NCI-H446 treated with DMSO at 0.1 percent for 48 hours (cell line): ENCODE measurements around the gene PSPN.
"Not testable (repeated sequence)": the region's sequence is repeated elsewhere in the genome, so short reads cannot be mapped to it uniquely, and the experiment has no call there.

Experiments used
- DNase-seq: peaks from one replicate; lab custom pipeline; 2025; lab: John Stamatoyannopoulos, UW

PSPN gene

DNA sequence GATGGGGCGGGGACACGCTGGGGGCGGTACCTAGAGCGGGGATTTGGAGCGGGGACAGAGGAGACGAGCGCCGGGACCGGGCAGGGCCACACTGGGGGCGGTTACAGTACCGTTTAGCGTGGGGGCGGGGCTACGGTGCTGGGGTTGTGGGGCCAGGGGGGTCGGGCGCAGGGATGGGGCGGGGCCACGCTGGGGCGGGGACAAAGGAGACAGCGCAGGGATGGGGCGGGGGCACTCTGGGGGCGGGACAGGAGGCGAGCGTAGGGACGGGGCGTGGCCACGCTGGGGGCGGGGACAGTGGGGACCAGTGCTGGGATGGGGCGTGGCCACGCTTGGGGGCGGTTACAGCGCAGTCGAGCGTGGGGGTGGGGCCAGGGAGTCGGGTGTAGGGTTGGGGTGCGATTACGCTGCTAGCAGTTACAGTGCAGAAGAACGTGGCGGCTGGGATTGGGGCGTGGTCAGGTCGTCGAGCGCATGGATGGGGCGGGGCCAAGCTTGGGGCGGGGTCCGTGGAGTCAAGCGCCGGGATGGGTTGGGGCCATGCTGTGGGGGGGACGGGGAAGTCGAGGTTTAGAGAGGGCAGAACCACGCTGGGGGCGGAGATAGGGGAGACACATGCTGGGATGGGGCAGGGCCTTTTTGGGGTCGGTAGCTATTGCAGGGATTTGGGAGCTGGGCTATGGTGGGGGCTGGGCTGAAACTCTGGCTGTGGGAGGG, 2.5 kb downstream of the PSPN start:
- DNase-seq, result peak; percentile 97

DNA sequence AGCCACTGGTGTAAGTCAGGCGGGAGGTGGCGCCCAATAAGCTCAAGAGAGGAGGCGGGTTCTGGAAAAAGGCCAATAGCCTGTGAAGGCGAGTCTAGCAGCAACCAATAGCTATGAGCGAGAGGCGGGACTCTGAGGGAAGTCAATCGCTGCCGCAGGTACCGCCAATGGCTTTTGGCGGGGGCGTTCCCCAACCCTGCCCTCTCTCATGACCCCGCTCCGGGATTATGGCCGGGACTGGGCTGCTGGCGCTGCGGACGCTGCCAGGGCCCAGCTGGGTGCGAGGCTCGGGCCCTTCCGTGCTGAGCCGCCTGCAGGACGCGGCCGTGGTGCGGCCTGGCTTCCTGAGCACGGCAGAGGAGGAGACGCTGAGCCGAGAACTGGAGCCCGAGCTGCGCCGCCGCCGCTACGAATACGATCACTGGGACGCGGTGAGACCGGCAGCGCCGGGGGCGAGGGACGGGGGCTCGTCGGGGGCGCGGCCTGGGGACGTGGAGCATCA, 3.1 kb downstream of the PSPN start, which contains the start of gene ALKBH7:
ALKBH7 (plus strand) TSS at position 201 of the 502 bp plus-strand sequence; CDS start at position 228, 27 bp downstream.
- peak; percentile 100 for DNase-seq

DNA sequence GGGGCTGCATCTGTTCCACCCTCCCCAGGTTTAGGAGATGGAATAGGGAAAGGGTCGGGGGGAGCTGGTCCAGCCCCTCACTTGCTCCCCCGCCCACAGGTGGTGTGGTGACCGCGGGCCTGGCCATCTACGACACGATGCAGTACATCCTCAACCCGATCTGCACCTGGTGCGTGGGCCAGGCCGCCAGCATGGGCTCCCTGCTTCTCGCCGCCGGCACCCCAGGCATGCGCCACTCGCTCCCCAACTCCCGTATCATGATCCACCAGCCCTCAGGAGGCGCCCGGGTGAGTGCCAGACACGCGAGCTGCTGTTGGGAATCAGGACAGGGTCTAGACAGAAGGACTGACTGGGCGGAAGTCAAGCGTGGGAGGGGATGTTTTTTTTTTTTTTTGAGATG, 11.4 kb downstream of the PSPN start:
- DNase-seq, result no peak

DNA sequence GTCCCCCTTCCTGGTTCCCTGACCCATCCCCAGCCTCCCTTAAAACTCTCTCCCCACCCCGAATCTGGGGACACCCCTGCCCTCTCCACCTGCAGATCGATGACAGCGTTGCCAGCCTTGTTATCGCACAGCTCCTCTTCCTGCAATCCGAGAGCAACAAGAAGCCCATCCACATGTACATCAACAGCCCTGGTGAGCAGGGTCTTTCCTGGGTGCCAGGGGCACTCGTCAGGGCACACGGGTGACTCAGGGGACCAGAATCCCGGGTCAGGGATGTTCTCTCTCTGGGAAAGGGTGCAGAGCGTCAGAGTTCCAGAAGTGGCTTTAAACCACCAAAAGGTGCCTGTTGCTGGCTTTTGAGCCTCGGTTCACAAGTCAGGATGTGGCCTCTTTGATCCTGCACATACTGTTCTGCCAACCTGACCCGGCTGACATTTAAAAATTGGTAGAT, 13.4 kb downstream of the PSPN start:
- no peak for DNase-seq

DNA sequence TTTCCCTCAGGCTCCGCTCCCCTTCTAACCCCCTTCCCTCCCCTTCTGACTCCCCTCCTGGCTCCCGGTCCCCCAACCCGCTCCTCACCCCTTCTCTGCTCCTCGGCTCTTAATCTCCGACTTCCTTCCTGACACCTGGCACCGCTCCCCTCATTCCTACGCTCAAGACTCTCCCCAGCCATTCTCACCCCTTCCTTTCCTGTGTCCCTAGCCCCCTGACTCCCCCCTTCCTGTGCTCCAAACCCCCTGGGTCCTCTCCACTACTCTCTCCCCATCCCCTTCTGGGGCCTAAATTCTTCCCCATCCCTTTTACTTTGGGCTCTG, 13.7 kb downstream of the PSPN start:
- DNase-seq, result no peak

DNA sequence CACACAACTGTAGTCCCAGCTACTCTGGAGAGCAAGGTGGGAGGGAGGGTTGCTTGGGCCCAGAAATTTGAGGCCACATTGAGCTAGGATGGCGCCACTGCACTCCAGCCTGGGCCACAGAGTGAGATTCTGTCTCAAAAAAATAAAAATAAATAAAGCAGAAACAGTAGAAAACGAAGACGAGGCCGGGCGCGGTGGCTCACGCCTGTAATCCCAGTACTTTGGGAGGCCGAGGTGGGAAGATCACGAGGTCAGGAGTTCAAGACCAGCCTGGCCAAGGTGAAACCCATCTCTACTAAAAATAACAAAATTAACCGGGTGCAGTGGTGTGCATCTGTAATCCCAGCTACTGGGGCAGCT, 14.9 kb downstream of the PSPN start:
- DNase-seq, result not testable (repeated sequence)

DNA sequence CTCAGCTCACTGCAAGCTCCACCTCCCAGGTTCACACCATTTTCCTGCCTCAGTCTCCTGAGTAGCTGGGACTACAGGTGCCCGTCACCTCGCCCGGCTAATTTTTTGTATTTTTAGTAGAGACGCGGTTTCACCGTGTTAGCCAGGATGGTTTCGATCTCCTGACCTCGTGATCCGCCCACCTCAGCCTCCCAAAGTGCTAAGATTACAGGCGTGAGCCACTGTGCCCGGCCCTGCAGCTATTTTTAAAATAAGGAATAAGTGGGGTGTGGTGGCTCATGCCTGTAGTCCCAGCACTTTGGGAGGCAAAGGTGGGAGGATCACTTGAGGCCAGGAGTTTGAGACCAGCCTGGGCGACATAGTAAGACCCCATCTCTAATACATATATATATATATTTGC, 15.3 kb downstream of the PSPN start:
- DNase-seq, result not testable (repeated sequence)

DNA sequence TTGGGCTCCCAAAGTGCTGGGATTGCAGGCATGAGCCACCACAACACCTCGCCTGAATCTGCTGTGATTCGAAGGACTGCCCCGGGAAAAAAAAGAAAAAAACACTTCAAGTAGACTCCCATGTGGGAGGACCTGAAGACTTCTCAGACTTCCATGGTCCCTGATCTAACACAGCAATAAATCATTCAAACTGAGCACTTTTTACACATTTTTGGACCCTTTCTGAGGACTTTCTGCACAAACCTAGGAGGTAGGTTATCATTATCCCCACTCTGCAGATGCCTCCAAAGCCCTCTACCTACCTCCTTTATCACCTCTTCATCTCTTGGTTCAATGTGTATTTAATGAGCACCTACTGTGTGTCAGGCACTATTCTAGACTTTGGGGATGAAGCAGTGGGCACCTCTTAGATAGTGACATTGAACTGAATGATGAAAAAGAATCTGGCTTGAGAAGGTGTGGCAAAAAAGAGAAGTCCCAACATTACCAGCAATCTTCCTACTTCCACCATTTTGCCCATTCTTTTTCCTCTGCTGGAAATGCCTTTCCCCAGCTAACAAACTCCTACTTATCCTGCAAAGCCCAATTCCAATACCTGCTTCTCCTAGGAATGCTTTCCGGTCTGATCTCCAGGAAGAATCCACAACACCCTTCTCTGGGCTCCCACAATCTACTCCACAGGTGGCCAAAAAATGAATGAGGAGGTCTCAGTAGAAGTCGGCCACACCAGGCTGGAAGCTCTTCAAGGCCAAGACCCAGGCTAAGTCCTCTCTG, 16.0 kb downstream of the PSPN start:
- no peak for DNase-seq

DNA sequence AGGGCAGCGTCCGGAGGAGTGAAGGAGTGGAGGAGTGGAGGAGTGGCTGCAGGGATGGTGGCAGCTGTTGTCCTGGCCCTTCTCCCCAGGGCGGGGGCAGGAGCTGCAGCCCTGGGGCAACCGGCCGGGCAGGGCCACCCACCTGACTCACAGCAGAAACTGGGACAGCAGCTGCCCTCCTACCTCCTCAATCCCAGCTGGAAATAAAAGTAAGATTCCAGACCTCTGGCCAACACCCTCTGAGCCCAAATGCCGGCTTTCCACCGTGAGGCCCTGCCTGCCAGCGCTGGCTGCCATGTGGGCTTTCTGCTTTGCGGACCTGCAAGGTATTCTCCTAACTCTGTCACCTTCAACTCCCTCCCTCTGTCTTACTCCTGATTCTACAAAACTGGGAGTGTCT, 17.7 kb downstream of the PSPN start:
- no peak for DNase-seq

DNA sequence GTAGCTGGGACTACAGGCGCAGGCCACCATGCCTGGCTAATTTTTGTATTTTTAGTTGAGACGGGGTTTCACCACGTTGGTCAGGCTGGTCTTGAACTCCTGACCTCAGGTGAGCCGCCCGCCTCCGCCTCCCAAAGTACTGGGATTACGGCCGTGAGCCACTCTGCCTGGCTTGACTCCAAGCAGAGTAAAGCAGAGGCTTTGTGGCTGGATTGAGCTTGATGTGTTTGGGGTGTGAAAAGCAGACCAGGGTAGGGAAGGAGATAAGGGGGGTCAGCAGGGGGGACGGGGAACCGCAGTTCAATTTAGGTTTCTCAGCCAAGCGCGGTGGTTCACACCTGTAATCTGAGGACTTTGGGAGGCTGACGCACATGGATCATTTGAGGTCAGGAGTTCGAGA, 18.6 kb downstream of the PSPN start:
- no peak for DNase-seq

DNA sequence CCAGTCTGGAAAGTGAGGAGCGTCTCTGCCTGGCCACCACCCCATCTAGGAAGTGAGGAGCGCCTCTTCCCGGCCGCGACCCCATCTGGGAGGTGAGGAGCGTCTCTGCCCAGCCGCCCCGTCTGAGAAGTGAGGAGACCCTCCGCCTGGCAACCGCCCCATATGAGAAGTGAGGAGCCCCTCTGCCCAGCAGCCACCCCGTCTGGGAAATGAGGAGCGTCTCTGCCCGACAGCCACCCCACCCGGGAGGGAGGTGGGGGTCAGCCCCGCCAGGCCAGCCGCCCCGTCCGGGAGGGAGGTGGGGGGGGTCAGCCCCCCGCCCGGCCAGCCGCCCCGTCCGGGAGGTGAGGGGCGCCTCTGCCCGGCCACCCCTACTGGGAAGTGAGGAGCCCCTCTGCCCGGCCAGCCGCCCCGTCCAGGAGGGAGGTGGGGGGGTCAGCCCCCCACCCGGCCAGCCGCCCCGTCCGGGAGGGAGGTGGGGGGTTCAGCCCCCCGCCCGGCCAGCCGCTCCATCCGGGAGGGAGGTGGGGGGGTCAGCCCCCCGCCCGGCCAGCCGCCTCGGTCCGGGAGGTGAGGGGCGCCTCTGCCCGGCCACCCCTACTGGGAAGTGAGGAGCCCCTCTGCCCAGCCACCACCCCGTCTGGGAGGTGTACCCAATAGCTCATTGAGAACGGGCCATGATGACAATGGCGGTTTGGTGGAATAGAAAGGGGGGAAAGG, 20.3 kb downstream of the PSPN start:
- not testable (repeated sequence) for DNase-seq

DNA sequence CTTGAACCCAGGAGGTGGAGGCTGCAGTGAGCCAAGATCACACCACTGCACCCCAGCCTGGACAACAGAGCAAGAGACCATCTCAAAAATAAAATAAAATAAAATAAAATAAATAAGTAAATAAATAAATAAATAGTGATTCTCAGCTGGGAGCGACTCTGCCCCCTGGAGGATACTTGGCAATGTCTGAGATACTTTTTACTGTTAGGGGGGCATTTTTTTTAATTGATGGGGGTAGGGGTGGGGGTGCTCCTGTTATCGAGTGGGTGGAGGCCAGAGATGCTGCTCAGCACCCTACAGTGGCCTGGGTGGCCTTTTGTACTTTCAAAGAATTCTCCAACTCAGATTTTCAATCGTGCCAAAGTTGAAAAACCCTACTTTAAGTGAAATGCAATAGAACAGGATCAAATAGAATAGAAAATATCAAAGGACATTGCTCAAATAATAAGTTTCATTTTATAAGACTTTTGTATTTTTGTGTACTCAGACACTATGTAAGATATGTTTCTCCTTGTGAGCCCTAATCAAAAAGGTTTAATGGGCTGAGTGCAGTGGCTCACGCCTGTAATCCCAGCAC, 21.5 kb downstream of the PSPN start:
- no peak for DNase-seq

DNA sequence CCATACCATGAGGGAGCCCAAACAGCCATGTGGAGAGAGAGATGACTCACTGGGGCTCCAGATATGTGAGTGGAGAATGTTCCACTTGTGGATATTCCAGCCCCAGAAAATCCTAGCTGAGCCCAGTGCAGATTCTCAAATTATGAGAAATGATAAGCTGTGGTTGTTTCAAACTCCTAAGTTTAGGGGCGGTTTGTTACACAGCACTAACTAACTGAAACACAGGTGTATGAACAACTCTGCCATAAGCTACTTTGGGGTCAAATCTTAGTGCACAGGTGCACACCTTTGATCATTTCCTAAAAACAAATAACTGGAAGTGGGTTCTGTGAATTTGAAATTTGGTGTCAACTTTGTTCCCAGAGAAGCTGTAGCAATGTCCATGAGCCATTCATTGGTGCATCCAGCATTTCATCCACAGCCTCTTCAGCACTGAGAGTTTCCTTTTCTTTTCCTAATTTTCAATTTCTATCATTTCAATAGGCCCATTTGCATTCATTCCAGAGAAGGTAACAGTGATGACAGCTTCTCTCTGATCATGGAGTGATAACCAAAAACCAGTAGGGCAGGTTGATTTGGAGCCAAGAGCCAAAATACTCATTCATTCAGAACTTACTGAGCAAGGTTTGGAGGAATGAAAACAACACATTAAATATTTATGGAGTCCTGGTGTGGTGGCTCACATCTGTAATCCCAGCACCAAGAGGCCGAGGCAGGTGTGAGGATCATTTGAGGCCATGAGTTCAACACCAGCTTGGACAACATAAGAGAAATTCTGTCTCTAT, 23.2 kb downstream of the PSPN start:
- no peak for DNase-seq

DNA sequence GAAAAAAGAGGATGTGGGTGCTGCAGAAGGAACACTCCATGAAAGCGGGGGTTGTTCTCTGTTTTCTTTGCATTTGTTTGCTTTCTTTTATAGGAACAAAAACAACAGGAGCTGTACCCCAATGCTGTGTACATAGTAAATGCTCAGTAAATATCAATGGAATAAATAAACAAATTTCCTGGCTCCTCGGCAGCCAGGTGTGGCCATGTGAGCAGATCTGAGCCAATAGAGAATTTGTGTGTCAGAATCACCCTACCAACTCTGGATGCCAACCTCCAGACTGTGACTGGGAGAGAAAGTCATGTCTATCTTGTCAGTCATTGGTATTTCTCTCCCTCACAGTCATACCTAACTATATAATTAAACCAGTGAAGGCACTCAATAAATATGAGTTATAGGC, 25.0 kb downstream of the PSPN start:
- no peak for DNase-seq

DNA sequence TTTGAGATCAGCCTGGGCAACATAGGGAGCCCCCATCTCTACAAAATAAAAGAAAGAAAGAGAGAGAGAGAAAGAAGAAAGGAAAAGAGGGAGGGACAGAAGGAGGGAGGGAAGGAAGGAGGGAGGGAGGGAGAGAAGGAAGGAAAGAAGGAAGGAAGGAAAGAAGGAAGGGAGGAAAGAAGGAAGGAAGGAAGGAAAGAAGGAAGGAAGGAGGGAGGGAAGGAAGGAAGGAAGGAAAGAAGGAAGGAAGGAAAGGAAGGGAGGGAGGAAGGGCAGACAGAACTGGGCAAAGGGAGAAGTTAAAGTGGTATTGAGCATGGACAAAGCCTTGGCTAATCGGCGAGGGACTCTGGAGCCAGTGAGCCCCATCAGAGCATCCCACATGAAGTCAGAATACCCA, 26.5 kb downstream of the PSPN start:
- DNase-seq, result not testable (repeated sequence)

DNA sequence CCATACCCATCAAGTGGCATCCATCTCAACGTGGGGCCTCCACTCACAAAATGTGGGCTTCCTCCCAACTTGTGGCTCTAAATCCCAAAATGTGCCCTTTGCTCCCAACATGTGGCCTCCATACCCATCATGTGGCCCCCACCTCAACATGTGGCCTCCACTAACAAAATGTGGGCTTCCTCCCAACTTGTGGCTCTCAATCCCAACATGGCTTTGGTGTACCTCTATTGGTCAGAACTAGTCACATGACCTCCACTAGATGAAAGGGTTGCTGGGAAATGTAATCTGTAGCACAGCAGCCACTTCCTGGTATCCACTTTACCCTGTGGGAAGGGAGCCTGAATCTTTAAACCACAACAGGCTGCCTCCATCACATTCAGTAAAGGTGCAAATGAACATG, 32.3 kb downstream of the PSPN start:
- DNase-seq, result no peak

DNA sequence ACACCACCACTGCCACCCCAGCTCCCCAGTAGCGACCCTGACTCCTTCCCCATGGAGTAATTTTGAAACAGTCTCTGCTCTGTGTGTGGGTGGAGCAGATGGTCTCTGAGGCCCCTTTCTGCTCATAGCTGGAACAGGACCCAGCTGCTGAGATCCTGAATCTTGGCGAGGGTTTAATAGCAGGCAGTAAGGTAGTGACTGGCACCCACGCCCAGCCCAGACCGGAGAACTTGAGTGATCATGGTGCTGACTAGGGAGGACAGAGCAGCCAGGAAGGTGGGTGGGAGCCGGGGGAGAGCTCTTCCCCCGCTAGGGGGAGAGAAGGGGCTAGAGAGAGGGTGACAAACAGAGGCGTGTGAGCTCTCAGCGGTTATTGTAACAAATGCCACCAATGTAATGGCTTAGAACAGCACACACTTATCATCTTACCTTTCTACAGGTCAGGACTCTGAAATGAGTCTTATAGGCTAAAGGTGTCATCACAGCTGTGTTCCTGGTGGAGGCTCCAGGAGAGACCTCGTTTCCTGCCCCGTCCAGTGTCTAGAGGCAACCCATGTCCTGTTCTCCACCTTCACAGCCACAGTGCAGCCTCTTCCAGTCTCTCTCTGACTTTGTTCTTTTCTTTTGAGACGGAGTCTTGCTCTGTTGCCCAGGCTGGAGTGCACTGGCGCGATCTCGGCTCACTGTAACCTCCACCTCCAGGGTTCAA, 35.1 kb downstream of the PSPN start:
- no peak for DNase-seq

DNA sequence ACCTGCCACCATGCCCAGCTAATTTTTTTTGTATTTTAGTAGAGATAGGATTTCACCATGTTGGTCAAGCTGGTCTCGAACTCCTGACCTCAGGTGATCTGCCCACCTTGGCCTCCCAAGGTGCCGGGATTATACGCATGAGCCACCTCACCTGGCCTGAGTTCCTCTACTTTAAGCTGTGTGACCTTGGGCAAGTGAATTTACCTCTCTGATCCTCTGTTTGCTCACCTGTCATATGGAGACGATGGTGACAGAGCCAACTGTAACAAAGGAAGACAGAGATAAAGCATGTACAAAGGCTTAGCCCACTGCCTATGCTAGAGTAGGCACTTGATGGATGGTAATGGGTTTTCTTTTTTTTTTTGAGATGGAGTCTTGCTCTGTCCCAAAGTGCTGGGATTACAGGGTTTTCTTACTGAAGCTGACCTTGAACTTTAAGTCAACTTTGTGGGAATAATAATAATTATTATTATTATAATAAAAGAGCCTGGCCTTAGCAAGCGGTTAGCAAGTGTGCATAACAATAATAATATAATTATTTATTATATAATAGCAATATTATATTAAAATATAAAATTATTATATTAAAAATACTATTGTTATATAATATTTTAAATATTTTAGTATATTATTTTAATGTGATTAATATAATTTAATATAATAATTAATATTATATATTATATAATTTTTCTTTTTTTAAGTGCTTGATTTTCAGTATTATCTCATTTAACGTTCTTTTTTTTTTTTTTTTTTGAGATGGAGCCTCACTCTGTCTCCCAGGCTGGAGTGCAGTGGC, 41.0 kb downstream of the PSPN start:
- no peak for DNase-seq

DNA sequence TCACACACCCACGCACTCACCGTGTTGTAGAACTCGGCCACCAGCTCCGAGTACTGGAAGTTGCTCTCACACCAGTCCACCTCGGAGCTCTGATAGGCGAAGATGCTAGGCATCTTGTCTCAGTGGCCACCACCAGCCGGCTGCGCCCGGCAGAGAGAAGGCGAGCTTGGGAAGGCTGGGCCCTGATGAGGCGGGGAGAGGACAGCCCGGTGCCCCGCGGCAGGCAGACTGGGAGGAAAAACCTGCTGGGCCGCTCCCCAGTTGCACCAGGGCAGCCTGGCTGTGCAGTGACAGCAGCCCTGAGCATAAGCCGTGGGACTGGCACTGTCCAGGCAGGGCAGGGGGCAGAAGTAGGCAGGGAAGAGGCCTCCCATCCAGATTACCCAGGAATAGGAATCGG, 42.3 kb downstream of the PSPN start, which contains the start of gene ACER1:
ACER1 (minus strand) TSS at position 174 of the 400 bp plus-strand sequence; CDS start at position 113, 61 bp downstream.
- DNase-seq, result no peak

DNA sequence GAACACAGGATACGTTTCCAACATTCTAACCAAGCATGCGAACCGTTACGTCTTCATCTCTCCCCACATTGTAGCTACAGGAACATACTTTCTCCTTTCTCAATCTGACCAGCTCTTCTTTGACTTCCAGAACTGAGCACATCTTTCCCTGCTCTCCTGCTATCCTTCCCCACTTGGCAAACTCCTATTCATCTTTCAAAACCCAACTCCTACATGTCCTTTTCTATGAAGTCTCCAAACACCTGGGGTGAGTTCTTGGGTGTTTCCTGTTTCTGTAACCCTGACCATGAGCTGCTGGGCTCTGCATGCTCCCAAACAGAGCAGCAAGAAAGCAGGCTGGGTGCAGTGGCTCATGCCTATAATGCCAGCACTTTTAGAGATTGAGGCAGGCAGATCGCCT, 48.9 kb downstream of the PSPN start:
- no peak for DNase-seq
